Testis (tissue), 3 donors: Measurements from ENCODE around the gene ABAT. TPM values are rescaled to one million over a fixed set of nuclear protein-coding genes. Genes with fewer than 3 reads are reported as not detected.

ENCODE experiments used
- DNase-seq: peaks from one replicate; pipeline ENCODE4 v3.0.0-alpha.2; 2019
- H3K27ac ChIP-seq, 2 donors: fragments of 200-600 bp; sonication (generic); one replicate each; pipeline ENCODE4 v1.5.1; 2019
- H3K27me3 ChIP-seq: fragments of 200-600 bp; sonication (generic); one replicate; pipeline ENCODE4 v1.5.1; 2019
- H3K36me3 ChIP-seq: fragments of 200-600 bp; sonication (generic); one replicate; pipeline ENCODE4 v1.5.1; 2017; ENCODE audit warnings: low read depth; ENCODE audit errors: missing control alignments
- H3K4me1 ChIP-seq: fragments of 200-600 bp; sonication (generic); one replicate; pipeline ENCODE4 v1.5.1; 2019
- H3K4me3 ChIP-seq, 2 donors: fragments of 200-600 bp; sonication (generic); one replicate each; pipeline ENCODE4 v1.5.1; 2017 to 2019
- H3K9me3 ChIP-seq: fragments of 200-600 bp; sonication (generic); one replicate; pipeline ENCODE4 v1.5.1; 2017
- CTCF ChIP-seq, 3 experiments: fragments of 450-650 bp in 2 of 3; fragments of 200-600 bp in 1 of 3; sonication (generic) in 1 of 3; IDR thresholded peaks; one replicate each; pipeline ENCODE4 v1.5.1; 2016 to 2019; ENCODE audit warnings: antibody characterized with exemption in 3 of 3, mild to moderate bottlenecking in 2 of 3, moderate library complexity in 1 of 3
- POLR2A ChIP-seq: fragments of 450-650 bp; IDR thresholded peaks from one replicate; pipeline ENCODE4 v1.6.1; 2017; ENCODE audit warnings: antibody characterized with exemption, mild to moderate bottlenecking, moderate library complexity
- WGBS, 2 donors: methylation state at CpG; one replicate each; pipeline ENCODE4 v1.1.5; 2018; 5-methylcytosine and 5-hydroxymethylcytosine counted together
- intact Hi-C: fragments of 100-400 bp; cut with DNase I; formaldehyde crosslinking; loops from one replicate; pipeline ENCODE4 v1.15.1; 2023; ENCODE audit warnings: low total_unique reads
- polyA plus RNA-seq: library from polyadenylated mRNA; stranded (reverse); fragments of 350-450 nt; fragmentation: Illumina TruSeq; extraction: RNeasy Lipid Tissue Mini Kit (QIAGEN cat#74804); gene quantifications from one replicate; pipeline ENCODE4 v1.2.3, GENCODE V29; 2014; ENCODE audit warnings: low read depth, low replicate concordance; ENCODE audit not compliant: insufficient read depth
- total RNA-seq, 2 donors: library from RNA; depleted of rRNA; stranded (reverse); fragments of >200 nt; gene quantifications; one replicate each; pipeline ENCODE4 v1.2.3, GENCODE V29; 2016

ABAT gene
- total and polyA plus RNA-seq, 3 donors from 2014 or later: 25.3 to 108 (median 71.7) TPM

- Histone ChIP-seq H3K27ac (no peak overlapping the region), H3K9me3 (no peaks in the 10 kb centered on the region), H3K27me3 (no peaks in the 10 kb centered on the region), H3K4me3 (no peak overlapping the region), H3K36me3 (no peaks in the 10 kb centered on the region), H3K4me1 (no peaks in the 10 kb centered on the region)
- intact Hi-C loops: no loop called here
- TF ChIP-seq CTCF (IDR thresholded peaks at IDR 0.05): no peak
- TF ChIP-seq POLR2A: no peak
- DNase-seq: no peak
- WGBS, 2 donors: 93 to 95% methylated on average over 12 of the region's 12 CpGs
Observed at GRCh38 chr16:8768283-8768682, 93.9 kb downstream of the ABAT start.

DNA sequence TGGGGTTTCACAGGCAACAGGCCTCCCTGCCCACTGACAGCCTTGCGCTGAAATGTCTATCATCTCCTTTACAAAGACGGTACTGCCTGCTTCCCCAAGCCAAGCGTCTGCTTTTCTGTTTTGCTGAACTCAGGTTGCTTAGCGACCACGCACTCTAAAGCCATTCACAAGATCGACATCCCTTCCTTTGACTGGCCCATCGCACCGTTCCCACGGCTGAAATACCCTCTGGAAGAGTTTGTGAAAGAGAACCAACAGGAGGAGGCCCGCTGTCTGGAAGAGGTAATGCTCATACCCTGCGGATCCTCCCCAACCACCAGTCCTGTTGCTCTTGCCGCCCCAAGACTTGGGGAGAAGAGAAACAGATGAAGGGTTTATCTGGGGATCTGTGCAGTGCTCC, 94.3 kb downstream of the ABAT start:
- Histone ChIP-seq H3K4me3 (no peak overlapping the region), H3K4me1 (no peaks in the 10 kb centered on the region), H3K27me3 (no peaks in the 10 kb centered on the region), H3K36me3 (no peaks in the 10 kb centered on the region), H3K27ac (no peak overlapping the region), H3K9me3 (no peaks in the 10 kb centered on the region)
- no peak for DNase-seq
- intact Hi-C loops: no loop called here
- 82 to 87% methylated on average over 12 of the region's 12 CpGs for WGBS, 2 donors
- TF ChIP-seq CTCF (IDR thresholded peaks at IDR 0.05) (no peak), POLR2A (no peak)

DNA sequence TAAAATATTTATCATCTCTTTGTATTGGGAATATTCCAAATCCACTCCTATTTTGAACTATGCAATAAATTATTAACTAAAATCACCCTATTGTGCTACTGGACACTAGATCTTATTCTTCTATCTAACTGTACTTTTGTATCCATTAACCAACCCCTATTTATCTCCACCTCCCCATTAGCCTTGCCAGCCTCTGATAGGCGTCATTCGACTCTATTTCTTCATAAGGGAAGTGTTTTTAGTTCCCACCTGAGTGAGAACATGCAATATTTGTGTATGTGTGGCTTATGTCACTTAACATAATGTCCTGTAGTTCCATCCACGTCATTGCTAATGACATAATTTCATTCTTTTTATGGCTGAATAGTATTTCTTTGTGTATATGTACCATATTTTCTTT, 99.1 kb downstream of the ABAT start:
- 63 to 73% methylated on average over 3 of the region's 3 CpGs for WGBS, 2 donors
- no peaks in the 10 kb centered on the region for H3K36me3 ChIP-seq
- intact Hi-C loops: no loop called here

GRCh38 chr16:8774208-8774607, 99.8 kb downstream of the ABAT start:
- intact Hi-C loops: no loop called here
- no peaks in the 10 kb centered on the region for H3K36me3 ChIP-seq

More for the DNA sequence above, 99.1 kb downstream of the ABAT start:
- no peak for DNase-seq
- no peaks in the 10 kb centered on the region for H3K27me3 ChIP-seq
- no peak overlapping the region for H3K27ac ChIP-seq
- TF ChIP-seq POLR2A (no peak), CTCF (IDR thresholded peaks at IDR 0.05) (no peak)
- no peaks in the 10 kb centered on the region for H3K4me1 ChIP-seq
- H3K9me3 ChIP-seq: no peaks in the 10 kb centered on the region
- no peak overlapping the region for H3K4me3 ChIP-seq

More at GRCh38 chr16:8774208-8774607, 99.8 kb downstream of the ABAT start:
- Histone ChIP-seq H3K27me3 (no peaks in the 10 kb centered on the region), H3K4me1 (no peaks in the 10 kb centered on the region), H3K27ac (no peak overlapping the region), H3K9me3 (no peaks in the 10 kb centered on the region), H3K4me3 (no peak overlapping the region)
- DNase-seq: no peak
- 89% methylated on average over 11 of the region's 11 CpGs for WGBS, 2 donors
- TF ChIP-seq CTCF (IDR thresholded peaks at IDR 0.05): no peak
- TF ChIP-seq POLR2A: no peak
